ENCODE data around the gene FLRT2. TPM values are rescaled to one million over a fixed set of nuclear protein-coding genes. Genes with fewer than 3 reads are reported as not detected.

The FLRT2 gene
- total and polyA plus RNA-seq, 2 experiments from 2014 or later, result 40.0 to 94.1 TPM

DNA sequence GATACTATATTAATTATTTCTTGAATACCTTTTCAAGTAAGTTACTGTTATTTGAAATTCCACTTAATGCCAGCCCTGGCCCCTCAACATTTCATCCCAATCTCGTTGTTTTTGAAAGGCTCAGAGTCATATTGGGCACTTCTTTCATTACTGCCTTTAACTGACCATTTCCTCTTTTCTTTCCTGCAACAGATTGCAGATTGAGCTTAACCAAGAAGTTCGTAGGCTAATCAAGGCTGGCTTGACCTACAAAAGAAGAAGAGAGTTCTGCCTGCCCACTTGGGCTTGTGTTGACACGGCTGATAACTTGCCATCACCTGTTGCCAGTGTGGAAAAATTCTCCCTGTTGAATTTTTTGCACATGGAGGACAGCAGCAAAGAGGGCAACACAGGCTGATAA, 91.0 kb downstream of the FLRT2 start:
- Histone ChIP-seq H3F3A (ENCODE audit: insufficient read depth) (peaks cover 15% of the 10 kb centered on the region), H3K36me3 (ENCODE audit: low read depth) (peaks cover 55% of the 10 kb centered on the region), H3K27me3 (replicated peaks; ENCODE audit: insufficient read depth) (no peaks in the 10 kb centered on the region), H3K9me3 (ENCODE audit: low read depth) (no peaks in the 10 kb centered on the region), H3K27ac (no peak overlapping the region), H2AFZ (no peak overlapping the region), H3K4me2 (ENCODE audit: unreplicated experiment) (no peak overlapping the region), H3K9me2 (ENCODE audit: insufficient read depth) (no peaks in the 10 kb centered on the region), H4K20me1 (ENCODE audit: insufficient read depth) (no peaks in the 10 kb centered on the region; the same call in 1 of the 2 replicates), H3K9ac (no peak overlapping the region), H3K4me1 (ENCODE audit: insufficient read depth) (peaks cover 4% of the 10 kb centered on the region; the same call in 1 of the 2 replicates), H3K4me3 (no peak overlapping the region), H3K79me2 (ENCODE audit: insufficient read depth) (peaks cover 35% of the 10 kb centered on the region)
- 96 to 97% methylated on average over 3 of the region's 3 CpGs for WGBS, 2 experiments (ENCODE audit: low coverage in 1 of 2, low lambda C conversion rate in 2 of 2, missing lambda C conversion rate in 2 of 2)
- in situ Hi-C loops (cut with MboI), result no loop called here
- TF ChIP-seq EZH2phosphoT487 (IDR thresholded peaks at IDR 0.05; ENCODE audit: insufficient read depth, low read depth) (no peak), EZH2 (IDR thresholded peaks at IDR 0.05; ENCODE audit: insufficient read depth, poor library complexity, severe bottlenecking) (no peak)
- DNase-seq, result no peak

- no peak for DNase-seq
- Histone ChIP-seq H3K27me3 (replicated peaks; ENCODE audit: insufficient read depth) (no peaks in the 10 kb centered on the region), H3K9ac (no peak overlapping the region), H3K36me3 (ENCODE audit: low read depth) (peaks cover 61% of the 10 kb centered on the region), H3K27ac (no peak overlapping the region), H3K4me2 (ENCODE audit: unreplicated experiment) (no peak overlapping the region), H2AFZ (no peak overlapping the region), H3K4me1 (ENCODE audit: insufficient read depth) (peaks cover 4% of the 10 kb centered on the region; the same call in 1 of the 2 replicates), H3K9me3 (ENCODE audit: low read depth) (no peaks in the 10 kb centered on the region), H3F3A (ENCODE audit: insufficient read depth) (peaks cover 15% of the 10 kb centered on the region; the same call in 1 of the 2 replicates), H3K9me2 (ENCODE audit: insufficient read depth) (no peaks in the 10 kb centered on the region), H3K79me2 (ENCODE audit: insufficient read depth) (peaks cover 25% of the 10 kb centered on the region), H4K20me1 (ENCODE audit: insufficient read depth) (no peaks in the 10 kb centered on the region; the same call in 1 of the 2 replicates), H3K4me3 (no peak overlapping the region)
- WGBS, 2 experiments (ENCODE audit: low coverage in 1 of 2, low lambda C conversion rate in 2 of 2, missing lambda C conversion rate in 2 of 2), result 97% methylated on average over 13 of the region's 13 CpGs
- no peak for TF ChIP-seq EZH2 (IDR thresholded peaks at IDR 0.05; ENCODE audit: insufficient read depth, poor library complexity, severe bottlenecking)
- no peak for TF ChIP-seq EZH2phosphoT487 (IDR thresholded peaks at IDR 0.05; ENCODE audit: insufficient read depth, low read depth)
- in situ Hi-C loops (cut with MboI), result no loop called here
These were observed 92.2 kb downstream of the FLRT2 start for GRCh38 chr14:85622106-85622505.

DNA sequence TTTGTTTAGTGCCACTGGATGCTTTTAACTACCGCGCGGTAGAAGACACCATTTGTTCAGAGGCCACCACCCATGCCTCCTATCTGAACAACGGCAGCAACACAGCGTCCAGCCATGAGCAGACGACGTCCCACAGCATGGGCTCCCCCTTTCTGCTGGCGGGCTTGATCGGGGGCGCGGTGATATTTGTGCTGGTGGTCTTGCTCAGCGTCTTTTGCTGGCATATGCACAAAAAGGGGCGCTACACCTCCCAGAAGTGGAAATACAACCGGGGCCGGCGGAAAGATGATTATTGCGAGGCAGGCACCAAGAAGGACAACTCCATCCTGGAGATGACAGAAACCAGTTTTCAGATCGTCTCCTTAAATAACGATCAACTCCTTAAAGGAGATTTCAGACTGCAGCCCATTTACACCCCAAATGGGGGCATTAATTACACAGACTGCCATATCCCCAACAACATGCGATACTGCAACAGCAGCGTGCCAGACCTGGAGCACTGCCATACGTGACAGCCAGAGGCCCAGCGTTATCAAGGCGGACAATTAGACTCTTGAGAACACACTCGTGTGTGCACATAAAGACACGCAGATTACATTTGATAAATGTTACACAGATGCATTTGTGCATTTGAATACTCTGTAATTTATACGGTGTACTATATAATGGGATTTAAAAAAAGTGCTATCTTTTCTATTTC, 93.2 kb downstream of the FLRT2 start:
- Histone ChIP-seq H3K4me3 (no peak overlapping the region), H4K20me1 (ENCODE audit: insufficient read depth) (no peaks in the 10 kb centered on the region; the same call in 1 of the 2 replicates), H3K9ac (no peak overlapping the region), H3K27me3 (replicated peaks; ENCODE audit: insufficient read depth) (no peaks in the 10 kb centered on the region), H2AFZ (no peak overlapping the region), H3K27ac (no peak overlapping the region), H3K9me3 (ENCODE audit: low read depth) (no peaks in the 10 kb centered on the region), H3K9me2 (ENCODE audit: insufficient read depth) (no peaks in the 10 kb centered on the region), H3K36me3 (ENCODE audit: low read depth) (peaks cover 65% of the 10 kb centered on the region), H3K4me2 (ENCODE audit: unreplicated experiment) (no peak overlapping the region), H3K79me2 (ENCODE audit: insufficient read depth) (peaks cover 17% of the 10 kb centered on the region), H3K4me1 (ENCODE audit: insufficient read depth) (no peaks in the 10 kb centered on the region; the same call in 1 of the 2 replicates), H3F3A (ENCODE audit: insufficient read depth) (peaks cover 15% of the 10 kb centered on the region; the same call in 1 of the 2 replicates)
- TF ChIP-seq EZH2 (IDR thresholded peaks at IDR 0.05; ENCODE audit: insufficient read depth, poor library complexity, severe bottlenecking), result no peak
- no peak for TF ChIP-seq EZH2phosphoT487 (IDR thresholded peaks at IDR 0.05; ENCODE audit: insufficient read depth, low read depth)
- no peak for DNase-seq
- in situ Hi-C loops (cut with MboI), result no loop called here
- 97 to 98% methylated on average over 27 of the region's 27 CpGs for WGBS, 2 experiments (ENCODE audit: low coverage in 1 of 2, low lambda C conversion rate in 2 of 2, missing lambda C conversion rate in 2 of 2)

DNA sequence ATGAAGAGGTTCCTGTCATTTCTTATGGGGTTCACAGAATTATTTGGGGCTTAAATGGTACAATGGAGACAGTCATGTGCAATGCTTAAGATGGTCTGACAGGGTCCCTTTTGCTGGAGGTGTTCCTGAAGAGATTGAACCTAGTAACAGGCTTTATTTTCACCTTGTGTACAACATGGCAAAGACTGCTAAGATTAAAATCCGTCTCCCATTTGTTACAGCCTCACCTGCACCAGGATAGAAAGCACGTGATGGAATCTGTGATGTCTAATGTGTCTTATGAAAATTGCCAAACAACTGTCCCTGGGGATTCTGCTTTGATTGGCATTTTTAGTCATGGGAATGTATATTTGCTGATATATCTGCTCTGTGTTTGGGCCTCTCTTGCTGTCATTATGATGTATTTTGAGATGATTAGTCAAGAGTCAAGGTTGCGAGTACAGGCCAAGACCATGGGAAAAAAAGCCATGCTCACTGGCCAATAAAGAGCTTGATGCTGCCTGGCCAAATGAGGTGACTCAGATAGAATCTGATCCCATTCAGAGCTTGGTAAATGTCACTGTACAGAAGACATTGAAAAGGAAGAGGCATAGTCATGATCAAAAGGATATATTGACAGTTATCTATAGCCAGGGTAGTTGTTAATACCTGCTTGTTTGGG, 96.1 kb downstream of the FLRT2 start:
- in situ Hi-C loops (cut with MboI), result no loop called here
- H3K27me3 ChIP-seq (replicated peaks; ENCODE audit: insufficient read depth), result no peaks in the 10 kb centered on the region
- H3K9me2 ChIP-seq (ENCODE audit: insufficient read depth), result no peaks in the 10 kb centered on the region
- H3K36me3 ChIP-seq (ENCODE audit: low read depth), result peaks cover 49% of the 10 kb centered on the region; the same call in 1 of the 2 replicates
- peaks cover 9% of the 10 kb centered on the region; the same call in 1 of the 2 replicates for H3K79me2 ChIP-seq (ENCODE audit: insufficient read depth)
- 0 out of 2 replicates have a peak, but pooled peaks cover 24% of the 10 kb centered on the region for H3F3A ChIP-seq (ENCODE audit: insufficient read depth)
- H3K4me1 ChIP-seq (ENCODE audit: insufficient read depth), result no peaks in the 10 kb centered on the region
- TF ChIP-seq EZH2 (IDR thresholded peaks at IDR 0.05; ENCODE audit: insufficient read depth, poor library complexity, severe bottlenecking) (no peak), EZH2phosphoT487 (IDR thresholded peaks at IDR 0.05; ENCODE audit: insufficient read depth, low read depth) (no peak)
- 95% methylated on average over 3 of the region's 3 CpGs for WGBS, 2 experiments (ENCODE audit: low coverage in 1 of 2, low lambda C conversion rate in 2 of 2, missing lambda C conversion rate in 2 of 2)
- H4K20me1 ChIP-seq (ENCODE audit: insufficient read depth), result no peaks in the 10 kb centered on the region; the same call in 1 of the 2 replicates
- H3K9me3 ChIP-seq (ENCODE audit: low read depth), result no peaks in the 10 kb centered on the region
- H2AFZ ChIP-seq, result no peak overlapping the region
- H3K9ac ChIP-seq, result no peak overlapping the region
- no peak overlapping the region for H3K4me2 ChIP-seq (ENCODE audit: unreplicated experiment)
- no peak overlapping the region for H3K4me3 ChIP-seq
- H3K27ac ChIP-seq, result no peak overlapping the region
- no peak for DNase-seq
